ENCODE data around the gene MRPS23. TPM values are rescaled to one million over a fixed set of nuclear protein-coding genes. Genes with fewer than 3 reads are reported as not detected.

MRPS23 gene
- total RNA-seq, 1 donor from 2014 or later, result 43.2 TPM

GRCh38 chr17:57876023-57876865, 26.4 kb upstream of the MRPS23 start:
- Histone ChIP-seq H3K27me3 (ENCODE audit: control insufficient read depth, insufficient read depth, low read length) (no peaks in the 10 kb centered on the region), H3K36me3 (ENCODE audit: control insufficient read depth, insufficient read depth, low read length) (no peaks in the 10 kb centered on the region), H3K4me3 (ENCODE audit: low read depth, low read length) (no peak overlapping the region)
- TF ChIP-seq CTCF (IDR thresholded peaks at IDR 0.05; ENCODE audit: insufficient read depth, low read length, poor library complexity, severe bottlenecking), result no peak
- DNase-seq (ENCODE audit: low read depth), result no peak

GRCh38 chr17:57875290-57876022, 25.6 kb upstream of the MRPS23 start:
- no peaks in the 10 kb centered on the region for H3K27me3 ChIP-seq (ENCODE audit: control insufficient read depth, insufficient read depth, low read length)
- peaks cover 1% of the 10 kb centered on the region for H3K36me3 ChIP-seq (ENCODE audit: control insufficient read depth, insufficient read depth, low read length)
- TF ChIP-seq CTCF (IDR thresholded peaks at IDR 0.05; ENCODE audit: insufficient read depth, low read length, poor library complexity, severe bottlenecking), result peak; percentile 70
- DNase-seq (ENCODE audit: low read depth), result peak; percentile 93
- no peak overlapping the region for H3K4me3 ChIP-seq (ENCODE audit: low read depth, low read length)

GRCh38 chr17:57874434-57875289, 24.8 kb upstream of the MRPS23 start:
- peaks cover 1% of the 10 kb centered on the region for H3K36me3 ChIP-seq (ENCODE audit: control insufficient read depth, insufficient read depth, low read length)
- H3K4me3 ChIP-seq (ENCODE audit: low read depth, low read length), result no peak overlapping the region
- TF ChIP-seq CTCF (IDR thresholded peaks at IDR 0.05; ENCODE audit: insufficient read depth, low read length, poor library complexity, severe bottlenecking), result no peak
- no peaks in the 10 kb centered on the region for H3K27me3 ChIP-seq (ENCODE audit: control insufficient read depth, insufficient read depth, low read length)
- no peak for DNase-seq (ENCODE audit: low read depth)

GRCh38 chr17:57874058-57874419, 24.2 kb upstream of the MRPS23 start:
- no peak for TF ChIP-seq CTCF (IDR thresholded peaks at IDR 0.05; ENCODE audit: insufficient read depth, low read length, poor library complexity, severe bottlenecking)
- peaks cover 1% of the 10 kb centered on the region for H3K36me3 ChIP-seq (ENCODE audit: control insufficient read depth, insufficient read depth, low read length)
- DNase-seq (ENCODE audit: low read depth), result no peak
- no peak overlapping the region for H3K4me3 ChIP-seq (ENCODE audit: low read depth, low read length)
- no peaks in the 10 kb centered on the region for H3K27me3 ChIP-seq (ENCODE audit: control insufficient read depth, insufficient read depth, low read length)

GRCh38 chr17:57873261-57874057, 23.6 kb upstream of the MRPS23 start:
- no peak overlapping the region for H3K4me3 ChIP-seq (ENCODE audit: low read depth, low read length)
- DNase-seq (ENCODE audit: low read depth), result no peak
- H3K27me3 ChIP-seq (ENCODE audit: control insufficient read depth, insufficient read depth, low read length), result no peaks in the 10 kb centered on the region
- no peak for TF ChIP-seq CTCF (IDR thresholded peaks at IDR 0.05; ENCODE audit: insufficient read depth, low read length, poor library complexity, severe bottlenecking)
- H3K36me3 ChIP-seq (ENCODE audit: control insufficient read depth, insufficient read depth, low read length), result peaks cover 1% of the 10 kb centered on the region
